ENCODE results near the gene NFATC1.
A peak's percentile ranks its signal among the peaks of the same experiment; 100 is the strongest.
"Not testable (repeated sequence)": the region's sequence is repeated elsewhere in the genome, so short reads cannot be mapped to it uniquely, and the experiment has no call there.

Gene NFATC1

DNA sequence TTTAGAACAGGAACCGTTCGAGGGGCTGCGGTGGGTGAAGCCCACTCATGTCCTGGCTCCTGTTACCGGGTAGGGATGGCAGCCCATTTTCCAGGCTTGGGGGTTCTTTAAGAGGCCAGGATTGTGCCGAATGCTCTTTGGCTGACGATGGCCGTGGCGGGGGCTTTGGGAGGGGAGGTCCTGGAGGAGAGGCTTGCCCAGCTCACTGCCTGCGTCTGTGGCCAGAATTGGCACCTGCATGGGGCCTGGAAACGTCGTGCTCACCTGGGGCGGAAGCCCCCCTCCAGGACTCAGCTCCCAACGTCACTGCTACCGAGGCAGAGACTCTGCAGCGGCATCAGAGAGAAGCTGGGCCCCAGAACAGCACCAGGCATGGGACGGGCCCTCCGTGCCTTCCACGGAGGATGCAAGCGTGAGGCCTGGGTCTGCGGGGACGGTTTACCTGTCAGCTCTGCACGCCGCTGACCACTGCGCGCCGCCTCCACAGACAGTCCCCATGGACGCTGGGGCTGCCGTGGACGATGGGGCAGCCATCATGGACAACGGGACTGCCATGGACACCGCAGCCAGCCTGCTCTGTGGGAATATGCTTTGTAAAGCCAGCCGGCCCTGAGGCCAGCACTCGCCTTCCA is 82.9 kb downstream of the NFATC1 start:
- no peak for DNase-seq

DNA sequence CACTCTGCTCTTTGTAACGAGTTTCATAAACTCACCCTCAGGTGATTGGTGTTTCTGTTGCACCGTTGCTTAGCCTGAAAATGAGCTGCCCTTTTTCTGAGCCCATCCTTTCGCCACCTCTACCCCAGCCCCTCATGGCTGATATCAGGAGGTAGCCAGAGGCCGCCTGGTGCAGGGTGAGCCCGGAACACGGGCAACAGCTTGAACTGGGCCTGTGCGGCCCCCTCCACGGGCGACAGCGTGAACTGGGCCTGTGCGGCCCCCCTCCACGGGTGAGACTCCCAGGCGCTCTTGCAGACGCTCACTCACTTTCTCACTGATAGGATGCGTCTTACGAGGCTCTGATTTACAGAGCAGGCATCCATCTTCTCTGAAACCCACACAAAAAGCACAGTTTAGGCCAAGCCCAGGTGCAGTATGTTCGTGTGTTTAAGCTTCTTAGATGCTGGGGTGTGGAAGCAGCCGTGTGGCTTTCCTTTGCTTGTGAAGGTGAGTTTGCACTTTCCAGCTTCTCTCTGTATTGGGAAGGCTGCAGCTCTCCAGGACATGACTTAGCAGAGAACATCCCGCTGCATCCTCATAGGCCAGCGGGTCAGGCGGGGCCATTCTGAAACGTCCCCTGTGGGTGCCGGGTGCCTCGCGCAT is 83.5 kb downstream of the NFATC1 start:
- DNase-seq = no peak

DNA sequence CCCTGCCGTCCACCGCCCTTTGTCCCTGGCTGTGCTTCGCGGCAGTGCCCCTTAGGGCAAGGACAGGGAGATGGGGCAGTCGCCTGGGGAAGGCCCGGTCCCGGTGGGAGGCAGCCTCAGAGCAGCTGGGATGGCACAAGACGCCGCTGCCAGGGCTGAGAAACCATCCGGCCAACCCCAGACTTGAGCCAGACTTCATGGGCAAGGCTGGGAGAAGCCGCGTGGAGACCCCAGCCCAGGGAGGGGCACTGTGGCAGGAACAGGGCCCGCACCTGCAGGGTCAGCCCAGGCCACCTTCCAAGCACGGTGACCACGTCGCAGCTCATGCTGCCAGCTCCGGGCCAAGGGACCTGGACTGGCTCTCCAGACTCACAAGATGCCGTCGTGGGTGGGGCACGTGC is 84.0 kb downstream of the NFATC1 start:
- no peak for DNase-seq

DNA sequence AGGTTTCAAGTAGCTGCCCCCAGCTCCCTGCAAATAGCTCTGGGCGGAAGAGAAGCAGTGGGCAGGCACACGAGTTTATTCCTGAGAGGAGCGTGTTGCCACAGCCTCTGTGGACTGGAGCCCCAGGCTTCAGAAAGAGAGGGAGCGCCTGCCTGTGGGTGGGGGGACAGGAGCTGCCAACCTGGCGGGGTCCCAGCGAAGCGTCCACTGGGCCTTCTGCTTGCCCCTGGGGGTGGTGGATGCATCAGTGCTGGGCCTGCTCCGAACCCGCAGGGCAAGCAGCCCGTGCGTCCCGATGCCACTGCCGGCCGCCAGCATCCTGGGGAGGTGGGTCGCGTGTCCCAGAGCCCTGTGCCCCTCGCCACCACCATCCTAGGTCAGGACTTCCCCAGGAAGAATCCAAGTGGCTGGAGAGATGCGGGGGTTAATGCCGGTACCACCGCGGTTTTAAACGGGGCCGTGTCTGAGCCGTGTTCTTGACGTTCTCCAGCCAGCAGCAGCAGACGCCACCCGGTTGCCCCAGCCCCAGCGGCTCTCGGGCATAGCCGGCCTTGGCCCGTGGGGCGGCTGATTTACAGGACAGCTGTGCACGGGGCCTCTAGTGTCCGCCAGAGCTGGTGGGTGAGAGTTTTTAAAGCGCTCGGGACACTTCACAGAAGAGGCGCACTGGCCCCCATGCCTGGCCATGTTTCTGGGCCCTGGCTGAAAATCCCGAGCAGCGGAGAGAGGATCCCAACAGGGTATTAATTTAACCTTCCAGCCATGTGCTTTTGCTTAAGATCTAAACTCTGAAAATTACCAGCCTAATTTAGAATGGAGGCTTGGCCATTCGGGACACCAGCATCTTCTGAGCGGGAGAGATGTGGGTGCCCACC is 84.7 kb downstream of the NFATC1 start:
- no peak for DNase-seq

DNA sequence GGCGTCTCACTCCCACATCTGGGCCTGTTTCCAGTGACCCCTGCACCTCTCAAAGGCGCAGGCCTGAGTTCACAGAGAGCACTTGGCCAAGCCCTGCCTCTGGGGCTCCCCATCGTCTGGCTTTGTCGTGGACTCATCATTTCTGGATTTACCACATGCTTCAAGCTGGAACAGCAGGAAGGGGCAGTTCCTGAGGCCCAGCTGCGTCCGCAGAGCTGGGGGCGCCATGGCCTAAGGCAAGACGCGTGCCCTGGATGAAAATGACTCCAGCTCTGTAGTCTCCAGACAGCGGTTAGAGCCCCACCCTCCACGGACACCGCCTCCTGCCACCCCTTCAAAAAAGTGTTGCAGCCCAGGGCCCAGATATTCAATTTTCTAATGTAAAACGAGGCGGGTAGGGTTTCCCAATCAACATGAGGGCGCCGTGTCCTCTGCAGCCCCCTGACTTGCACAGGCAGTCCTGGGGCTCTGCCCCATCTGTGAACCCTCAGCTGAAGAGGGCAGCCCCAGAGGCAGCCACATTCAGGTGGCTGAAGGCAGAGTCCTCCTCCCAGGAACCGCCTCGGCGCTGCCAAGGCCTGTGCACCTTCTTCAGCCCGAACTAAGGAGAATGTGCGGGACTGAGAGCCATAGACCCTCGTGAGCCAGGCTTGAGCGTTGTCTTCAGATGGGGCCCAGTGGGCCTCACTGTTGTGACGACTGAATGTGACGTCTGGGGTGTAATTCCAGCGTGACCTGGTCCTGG is 85.5 kb downstream of the NFATC1 start:
- DNase-seq = no peak

DNA sequence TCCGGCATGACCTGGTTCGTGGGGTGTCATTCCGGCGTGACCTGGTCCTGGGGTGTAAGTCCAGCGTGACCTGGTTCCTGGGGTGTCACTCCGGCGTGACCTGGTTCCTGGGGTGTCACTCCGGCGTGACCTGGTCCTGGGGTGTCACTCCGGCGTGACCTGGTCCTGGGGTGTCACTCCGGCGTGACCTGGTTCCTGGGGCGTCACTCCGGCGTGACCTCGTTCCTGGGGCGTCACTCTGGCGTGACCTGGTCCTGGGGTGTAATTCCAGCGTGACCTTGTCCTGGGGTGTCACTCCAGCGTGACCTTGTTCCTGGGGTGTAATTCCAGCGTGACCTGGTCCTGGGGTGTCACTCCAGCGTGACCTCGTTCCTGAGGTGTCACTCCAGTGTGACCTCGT is 87.7 kb downstream of the NFATC1 start:
- not testable (repeated sequence) for DNase-seq

DNA sequence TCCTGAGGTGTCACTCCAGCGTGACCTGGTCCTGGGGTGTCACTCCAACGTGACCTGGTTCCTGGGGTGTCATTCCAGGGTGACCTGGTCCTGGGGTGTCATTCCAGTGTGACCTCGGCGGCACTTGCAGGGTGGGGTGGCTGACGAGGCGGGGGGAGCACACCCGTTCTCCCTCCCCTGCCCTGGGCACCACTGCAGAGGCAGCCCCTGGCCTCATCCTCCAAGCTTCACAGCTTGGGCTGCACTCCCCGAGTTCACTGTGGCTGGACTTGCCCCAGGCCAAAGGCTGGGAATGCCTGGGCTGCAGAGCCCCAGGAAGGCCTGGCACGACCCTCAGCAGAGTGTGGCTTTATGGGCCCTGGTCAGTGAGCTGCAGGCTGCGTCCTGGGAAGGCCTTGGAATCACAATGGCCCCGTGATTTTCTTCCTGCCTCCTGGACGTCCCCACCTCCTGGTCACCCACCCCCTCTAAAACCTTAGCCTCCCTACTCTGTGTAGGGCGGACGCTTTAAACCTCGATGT is 88.3 kb downstream of the NFATC1 start:
- no peak for DNase-seq

DNA sequence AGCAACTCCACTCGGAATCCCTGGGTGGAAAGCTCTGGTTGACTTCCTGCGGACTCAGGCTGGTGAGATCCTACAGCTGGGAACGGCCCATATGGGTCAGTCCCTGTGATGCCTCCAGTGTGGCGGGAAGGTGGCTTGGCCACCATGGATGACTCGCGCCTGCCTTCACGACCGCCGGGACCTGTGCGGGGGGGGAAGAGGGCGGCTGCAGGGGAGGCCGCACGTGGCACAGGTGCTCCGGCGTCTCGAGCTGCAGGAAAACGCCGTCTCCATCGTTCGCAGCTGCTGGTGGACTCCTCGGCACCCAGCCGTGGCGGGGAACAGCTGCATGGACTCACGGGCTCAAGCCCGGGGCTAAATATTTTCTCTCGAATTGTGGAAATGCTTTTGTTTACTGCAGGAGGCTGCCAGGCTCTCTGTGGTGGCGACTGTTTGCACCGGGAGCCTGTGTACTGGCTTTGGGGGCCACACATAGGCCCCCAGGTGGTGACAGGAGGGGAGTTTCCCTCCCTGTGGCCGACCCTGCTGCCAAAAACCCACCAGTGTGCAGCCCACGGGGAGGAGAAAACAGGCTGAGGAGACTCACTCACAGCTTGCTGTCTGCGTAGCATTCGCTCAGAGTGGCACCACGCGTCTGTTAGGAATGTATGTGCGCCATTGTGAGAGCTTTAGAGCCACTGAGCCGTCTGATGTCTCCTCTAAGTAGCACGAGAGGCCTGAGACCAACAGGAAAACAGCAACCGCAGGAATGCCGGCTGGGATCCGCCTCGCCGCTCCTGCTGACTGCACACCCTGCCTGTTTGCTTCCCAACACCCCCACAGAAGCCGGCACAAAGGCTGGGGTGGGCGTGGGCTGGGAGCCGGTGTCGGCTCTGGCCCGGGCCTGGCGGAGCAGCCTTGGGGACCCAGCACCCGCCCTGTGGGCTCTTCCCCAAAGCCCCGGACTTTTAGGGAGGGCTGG is 89.2 kb downstream of the NFATC1 start:
- peak; percentile 98 for DNase-seq

DNA sequence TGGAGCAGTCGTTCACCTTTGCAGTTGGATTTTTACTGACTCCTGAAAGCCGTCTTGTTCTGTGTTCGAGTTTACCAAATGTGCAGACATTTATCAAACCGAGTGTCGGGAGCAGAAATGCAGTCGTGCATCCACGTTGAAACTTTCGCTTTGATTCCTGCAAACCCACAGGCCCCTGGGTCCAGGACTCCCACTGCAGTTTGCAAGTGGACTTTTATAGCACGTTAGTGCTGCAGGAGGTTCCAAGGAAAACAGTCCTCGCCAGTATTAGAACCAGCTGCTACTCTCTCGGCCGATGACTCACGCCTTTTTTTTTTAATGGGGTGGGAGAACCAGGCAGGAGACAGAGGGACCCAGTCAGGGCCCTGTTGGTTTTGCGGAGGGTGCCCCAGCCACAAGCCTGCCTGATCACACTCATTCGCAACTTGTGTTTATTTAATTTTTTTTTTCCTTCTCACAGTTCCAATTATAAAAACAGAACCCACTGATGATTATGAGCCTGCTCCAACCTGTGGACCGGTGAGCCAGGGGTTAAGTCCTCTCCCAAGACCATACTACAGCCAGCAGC is 90.1 kb downstream of the NFATC1 start:
- DNase-seq = peak; percentile 97

DNA sequence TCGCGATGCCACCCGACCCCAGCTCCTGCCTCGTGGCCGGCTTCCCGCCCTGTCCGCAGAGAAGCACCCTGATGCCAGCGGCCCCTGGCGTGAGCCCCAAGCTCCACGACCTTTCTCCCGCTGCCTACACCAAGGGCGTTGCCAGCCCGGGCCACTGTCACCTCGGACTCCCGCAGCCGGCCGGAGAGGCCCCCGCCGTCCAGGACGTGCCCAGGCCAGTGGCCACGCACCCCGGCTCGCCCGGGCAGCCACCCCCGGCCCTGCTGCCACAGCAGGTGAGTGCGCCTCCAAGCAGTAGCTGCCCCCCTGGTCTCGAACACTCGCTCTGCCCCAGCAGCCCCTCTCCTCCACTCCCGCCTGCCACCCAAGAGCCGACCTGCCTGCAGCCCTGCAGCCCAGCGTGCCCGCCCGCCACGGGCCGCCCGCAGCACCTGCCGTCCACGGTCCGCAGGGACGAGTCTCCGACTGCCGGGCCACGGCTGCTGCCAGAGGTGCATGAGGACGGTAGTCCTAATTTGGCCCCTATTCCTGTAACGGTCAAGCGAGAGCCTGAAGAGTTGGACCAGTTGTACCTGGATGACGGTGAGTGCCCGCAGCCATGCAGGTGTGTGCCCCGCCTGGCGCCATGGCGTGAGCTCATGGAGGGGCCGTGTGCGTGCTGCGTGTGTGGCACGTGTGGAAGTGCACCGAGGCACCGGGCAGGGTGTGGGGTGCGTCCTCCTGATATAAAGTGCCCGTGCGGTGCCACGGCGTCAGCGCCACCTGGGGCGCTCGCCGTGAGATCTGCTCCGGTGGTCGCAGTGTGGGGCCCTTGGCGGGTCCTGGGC is 90.8 kb downstream of the NFATC1 start:
- DNase-seq = no peak

DNA sequence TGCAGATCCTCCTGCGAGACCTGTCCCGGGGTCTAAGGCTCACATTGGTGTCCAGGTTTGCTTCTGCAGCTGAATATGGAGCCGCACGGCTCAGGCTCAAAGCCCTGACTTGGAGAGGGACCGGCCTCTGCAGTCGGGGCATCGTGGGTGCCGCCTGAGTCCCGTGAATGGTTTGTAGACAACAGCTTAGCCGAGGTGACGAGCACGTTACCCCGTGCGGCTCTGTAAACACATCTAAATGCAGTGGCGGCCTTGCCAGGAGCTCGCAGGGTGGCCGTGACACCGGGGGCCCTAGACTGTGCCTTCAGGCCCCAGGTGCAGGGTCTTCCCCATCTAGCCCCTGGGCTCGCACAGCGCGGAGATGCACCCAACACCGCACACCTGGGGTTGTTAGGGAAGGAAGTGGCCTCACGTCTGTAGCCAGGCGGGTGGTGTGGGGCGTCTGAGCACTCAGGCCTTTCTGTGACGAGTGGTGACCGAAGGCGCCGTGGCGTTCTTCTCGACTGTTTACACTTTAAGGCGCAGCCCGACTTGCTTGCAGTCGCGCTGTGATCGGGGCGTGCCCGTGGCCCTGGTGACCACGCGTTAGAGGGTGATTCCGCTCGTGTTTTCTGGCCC is 91.6 kb downstream of the NFATC1 start:
- DNase-seq = no peak

DNA sequence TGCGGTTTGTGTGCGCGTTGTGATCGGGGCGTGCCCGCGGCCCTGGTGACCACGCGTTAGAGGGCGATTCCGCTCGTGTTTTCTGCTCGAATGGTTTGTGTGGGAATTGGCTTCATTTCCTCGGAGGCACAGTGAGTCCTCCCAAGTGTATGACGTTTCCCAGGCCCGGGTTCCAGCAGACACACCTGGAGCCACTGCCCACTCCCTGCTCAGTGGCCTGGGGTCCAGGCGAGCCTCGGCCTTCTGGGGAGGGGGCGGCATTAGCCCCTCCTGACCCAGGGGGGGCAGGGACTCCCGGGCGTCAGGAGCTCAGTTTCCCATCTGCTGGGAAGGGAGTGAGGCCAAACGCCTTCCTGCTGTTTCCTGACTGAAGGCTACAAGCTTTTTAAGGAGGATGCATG is 92.1 kb downstream of the NFATC1 start:
- no peak for DNase-seq

DNA sequence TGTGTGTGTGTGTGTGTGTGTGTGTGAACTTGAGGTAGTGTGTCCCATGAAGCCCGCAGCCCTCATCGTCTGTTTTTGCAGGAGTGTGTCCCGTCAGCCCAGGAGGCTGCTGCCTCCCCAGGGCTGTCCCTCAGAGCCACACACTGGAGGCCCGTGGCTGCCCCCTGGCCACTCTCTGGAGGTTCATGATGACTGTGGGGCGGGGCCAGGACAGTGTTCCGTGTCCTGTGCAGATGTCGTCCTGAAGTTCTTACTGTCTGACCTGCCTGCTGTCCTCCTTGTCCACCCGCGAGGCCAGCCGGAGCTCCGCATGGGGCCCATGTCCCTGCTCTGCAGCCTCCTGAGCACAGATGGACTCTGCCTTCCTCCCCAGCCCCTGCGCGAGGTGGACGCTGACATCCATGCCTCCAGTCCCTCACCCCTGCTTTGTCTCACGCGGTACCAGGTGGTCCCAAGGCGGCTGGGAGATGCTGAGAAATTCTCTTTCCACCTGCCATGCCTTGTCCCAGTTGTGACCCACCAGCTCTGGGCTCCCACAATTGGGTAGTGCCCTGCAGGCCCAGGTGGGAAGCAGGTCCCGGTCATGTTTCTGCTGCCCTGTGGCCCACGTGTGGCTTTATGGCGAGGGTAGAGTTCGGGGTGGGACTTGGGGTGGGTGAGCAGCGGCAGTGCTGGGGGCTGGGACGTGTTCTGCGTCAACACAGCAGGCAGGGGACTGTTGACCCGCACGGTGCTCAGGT is 92.8 kb downstream of the NFATC1 start:
- DNase-seq = no peak

DNA sequence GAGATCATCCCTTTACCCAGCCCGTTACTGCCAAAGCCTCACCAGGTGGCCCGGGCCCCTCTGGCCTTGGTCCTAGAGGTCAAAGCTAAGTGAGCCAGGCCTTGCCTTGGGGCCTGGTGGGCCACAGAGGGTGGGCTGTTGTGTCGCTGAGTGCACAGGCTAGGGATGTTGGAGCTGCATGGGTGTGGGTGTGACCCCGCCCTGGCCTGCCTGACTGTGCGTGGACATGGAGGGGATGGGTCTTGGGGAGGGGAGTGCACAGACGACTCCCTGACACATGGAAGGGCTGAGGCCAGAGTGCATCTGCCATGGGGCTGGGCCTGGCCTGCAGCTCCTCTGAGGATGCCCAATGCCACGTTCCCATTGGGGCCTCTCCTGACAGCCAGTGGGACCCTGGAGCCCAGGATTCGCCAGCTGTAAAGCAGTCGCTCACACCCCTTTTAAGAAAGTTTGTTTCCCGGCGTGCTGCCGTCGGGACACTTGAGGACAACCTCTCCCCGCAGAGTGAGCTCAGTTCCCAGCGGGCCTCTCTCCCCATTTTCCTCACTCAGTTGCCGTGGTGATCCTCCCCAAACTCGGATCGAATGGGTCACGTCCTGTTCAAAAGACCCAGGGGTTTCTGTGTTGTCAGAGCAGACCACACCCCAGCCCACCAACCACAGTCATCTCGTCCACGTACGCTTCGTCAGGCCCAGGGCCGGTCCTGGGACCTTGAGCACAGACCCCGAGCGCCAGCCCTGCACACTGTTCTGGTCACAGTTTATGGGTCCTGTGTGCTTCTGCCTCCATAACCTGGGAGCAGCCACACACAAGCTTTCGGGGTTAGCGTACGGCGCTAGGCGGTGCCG is 93.5 kb downstream of the NFATC1 start:
- no peak for DNase-seq

DNA sequence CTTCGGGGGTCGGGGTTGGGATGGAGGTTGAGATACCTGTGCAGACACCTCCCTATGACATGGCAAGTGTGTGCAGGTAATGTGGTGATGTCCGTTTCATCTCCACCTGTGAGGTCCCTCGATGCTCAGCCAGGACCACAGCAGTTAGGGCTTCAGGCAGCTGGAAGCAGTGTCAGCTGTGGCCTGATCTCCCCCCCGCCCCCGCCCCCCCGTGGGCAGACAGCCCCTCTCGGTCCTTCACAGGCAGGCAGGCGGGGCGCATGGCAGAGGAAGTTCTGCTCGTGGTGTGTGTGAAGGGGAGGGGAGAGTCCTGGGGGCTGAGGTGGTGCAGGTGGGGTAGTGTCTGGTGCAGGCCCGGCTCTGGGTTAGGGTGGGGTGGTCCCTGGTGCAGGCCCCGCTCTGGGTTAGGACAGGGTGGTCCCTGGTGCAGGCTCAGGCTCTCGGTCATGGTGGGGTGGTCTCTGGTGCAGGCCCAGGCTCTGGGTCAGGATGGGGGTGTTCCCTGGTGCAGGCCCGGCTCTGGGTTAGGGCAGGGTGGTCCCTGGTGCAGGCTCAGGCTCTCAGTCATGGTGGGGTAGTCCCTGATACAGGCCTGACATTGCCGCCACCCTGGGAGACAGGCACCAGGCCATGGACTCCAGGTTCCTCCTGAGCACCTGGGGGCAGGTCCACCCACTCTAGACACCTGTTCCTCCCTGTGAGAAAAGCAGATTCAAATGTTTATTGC is 94.3 kb downstream of the NFATC1 start:
- DNase-seq = no peak

DNA sequence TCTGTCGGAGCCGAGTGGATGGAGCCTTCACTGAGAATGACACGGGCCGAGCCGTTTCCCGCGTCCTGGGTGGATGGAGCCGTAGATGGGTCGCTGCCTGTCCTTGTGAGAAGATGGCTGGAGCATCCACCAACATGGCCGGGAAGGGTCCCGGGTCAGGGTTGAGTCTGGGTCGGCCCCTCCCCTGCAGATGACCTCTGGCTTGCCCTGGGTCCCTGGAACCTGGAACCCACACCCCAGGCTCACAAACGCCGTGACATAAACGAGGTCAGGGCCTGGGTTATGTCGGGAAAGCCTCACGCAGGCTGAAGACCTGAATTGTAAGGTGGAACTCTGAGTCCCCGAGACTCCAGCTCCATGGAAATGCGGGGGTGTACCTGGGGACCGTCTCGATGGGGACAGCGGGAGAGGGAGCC is 94.9 kb downstream of the NFATC1 start:
- no peak for DNase-seq

DNA sequence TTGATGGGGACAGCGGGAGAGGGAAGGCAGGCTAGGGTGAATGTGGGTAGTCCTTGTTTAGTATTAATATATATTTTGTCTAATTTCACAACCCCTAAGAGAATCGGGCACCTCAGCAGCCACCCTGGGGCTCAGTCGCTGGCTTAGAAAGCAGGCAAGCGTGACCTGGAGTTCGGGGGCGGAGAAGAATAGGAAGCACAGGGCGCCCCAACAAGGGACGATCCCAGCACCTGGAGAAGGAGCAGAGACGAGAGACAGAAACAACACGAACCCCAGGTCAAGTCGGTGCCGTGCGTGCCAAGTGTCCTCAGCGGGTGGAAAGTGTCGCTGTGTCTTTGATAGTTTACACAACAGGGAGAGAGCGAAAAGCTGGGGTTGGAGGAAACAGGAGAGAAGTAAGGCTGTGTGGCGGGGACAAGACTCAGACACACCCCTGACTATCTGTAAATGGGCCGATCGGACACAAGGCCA is 95.4 kb downstream of the NFATC1 start:
- no peak for DNase-seq

Measured in fibroblast of skin of scalp (primary cell).